HG03139 (cell line): ENCODE measurements around the gene INSYN2B.

Experiments used
- ATAC-seq: cut with Tn5 transposase; IDR thresholded peaks from one replicate; pipeline ENCODE4 v1.9.1; 2021; ENCODE audit not compliant: unreplicated experiment

The INSYN2B gene

GRCh38 chr5:169980418-169981053 lies at the start of gene INSYN2B:
INSYN2B (minus strand) TSS chr5:169980495; CDS start chr5:169883898, 96,597 bp downstream.
- no peak for ATAC-seq

DNA sequence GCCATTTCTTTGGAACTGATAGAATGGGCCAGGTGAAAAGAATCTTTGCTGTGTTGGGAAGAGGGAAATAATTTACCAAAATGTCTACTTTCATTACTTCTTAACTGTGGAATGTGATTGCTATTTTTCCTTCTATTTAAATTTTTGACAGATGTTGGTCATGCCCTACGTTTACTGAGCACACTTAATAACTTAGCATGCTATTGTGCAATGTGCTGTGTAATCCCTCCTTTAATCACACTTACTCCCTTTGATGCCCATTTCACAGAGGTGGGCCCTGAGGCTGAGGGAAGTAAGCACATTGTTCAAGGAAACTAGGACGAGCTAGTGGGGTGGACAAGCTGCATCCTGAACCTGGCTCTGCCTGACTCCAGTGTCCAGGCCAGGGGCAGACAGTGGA lies 47.8 kb upstream of the INSYN2B start:
- no peak for ATAC-seq

GRCh38 chr5:170025853-170026252 lies 45.6 kb upstream of the INSYN2B start:
- ATAC-seq: no peak

DNA sequence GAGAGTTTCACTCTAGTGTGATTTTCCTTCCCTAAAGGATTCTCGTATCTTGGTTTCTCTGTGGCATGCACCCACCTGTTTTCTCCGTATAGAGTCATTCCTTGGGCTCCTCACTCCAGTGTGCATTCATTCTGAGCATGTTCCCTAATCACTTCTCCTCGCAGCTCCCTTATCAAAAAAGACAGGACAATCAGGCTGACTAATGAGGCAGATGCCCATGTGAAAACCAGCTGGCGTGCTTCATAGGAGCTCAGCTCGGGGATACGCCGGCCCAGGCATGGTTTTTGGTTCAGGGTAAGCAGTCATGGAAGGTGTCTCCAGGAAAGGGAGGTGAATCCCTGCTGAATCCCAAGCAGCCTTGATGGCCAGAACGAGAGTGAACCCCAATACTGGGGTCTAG lies 41.2 kb upstream of the INSYN2B start:
- no peak for ATAC-seq

DNA sequence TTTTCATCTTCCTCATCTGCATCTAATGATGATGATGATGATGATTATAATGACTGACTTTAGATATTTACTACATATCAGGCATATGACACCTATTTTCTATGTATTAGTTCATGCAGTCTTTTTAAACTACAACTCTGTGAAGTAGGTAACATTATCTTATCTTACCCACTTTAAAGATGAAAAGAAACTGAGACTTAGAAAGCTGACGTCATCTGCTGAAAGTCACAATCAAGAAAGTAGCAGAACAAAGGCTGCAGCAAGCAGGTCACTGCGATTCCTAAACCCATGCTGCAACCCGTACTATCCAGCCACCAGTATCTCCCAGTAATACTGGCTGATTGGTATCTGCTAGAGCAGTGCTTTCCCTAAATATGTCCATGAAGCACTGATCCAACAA lies 40.1 kb upstream of the INSYN2B start:
- no peak for ATAC-seq

DNA sequence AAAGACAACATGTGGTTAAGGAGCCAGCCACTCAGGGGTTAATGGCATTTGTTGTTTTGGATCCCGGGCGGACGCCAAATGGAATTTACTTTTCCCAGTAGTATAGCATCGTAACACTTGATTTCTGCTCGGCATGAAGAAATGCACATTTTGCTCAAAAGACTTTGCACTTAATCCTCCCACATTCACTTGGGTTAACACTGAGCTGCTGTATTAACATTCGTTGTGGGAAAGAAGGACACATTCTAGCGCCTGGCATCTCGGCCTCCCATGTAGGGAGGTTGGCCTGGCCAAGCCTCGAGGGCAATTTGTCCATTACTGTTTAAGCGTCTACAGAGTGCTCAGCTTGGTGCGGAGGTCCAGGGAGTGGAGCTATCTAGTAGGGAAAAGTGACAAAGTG lies 32.3 kb upstream of the INSYN2B start:
- no peak for ATAC-seq

- ATAC-seq: no peak
These were observed 31.5 kb upstream of the INSYN2B start for GRCh38 chr5:170011751-170012150.

- no peak for ATAC-seq
These were observed 30.3 kb upstream of the INSYN2B start for GRCh38 chr5:170010595-170010994.

GRCh38 chr5:170008376-170008775 lies 28.1 kb upstream of the INSYN2B start:
- no peak for ATAC-seq

GRCh38 chr5:170006021-170006420 lies 25.7 kb upstream of the INSYN2B start:
- ATAC-seq: no peak

- no peak for ATAC-seq
These were observed 19.9 kb upstream of the INSYN2B start for GRCh38 chr5:170000155-170000554.

GRCh38 chr5:169999621-170000020 lies 19.3 kb upstream of the INSYN2B start:
- no peak for ATAC-seq

GRCh38 chr5:169997798-169998197 lies 17.5 kb upstream of the INSYN2B start:
- ATAC-seq: no peak

- no peak for ATAC-seq
These were observed 13.1 kb upstream of the INSYN2B start for GRCh38 chr5:169993485-169993790.

DNA sequence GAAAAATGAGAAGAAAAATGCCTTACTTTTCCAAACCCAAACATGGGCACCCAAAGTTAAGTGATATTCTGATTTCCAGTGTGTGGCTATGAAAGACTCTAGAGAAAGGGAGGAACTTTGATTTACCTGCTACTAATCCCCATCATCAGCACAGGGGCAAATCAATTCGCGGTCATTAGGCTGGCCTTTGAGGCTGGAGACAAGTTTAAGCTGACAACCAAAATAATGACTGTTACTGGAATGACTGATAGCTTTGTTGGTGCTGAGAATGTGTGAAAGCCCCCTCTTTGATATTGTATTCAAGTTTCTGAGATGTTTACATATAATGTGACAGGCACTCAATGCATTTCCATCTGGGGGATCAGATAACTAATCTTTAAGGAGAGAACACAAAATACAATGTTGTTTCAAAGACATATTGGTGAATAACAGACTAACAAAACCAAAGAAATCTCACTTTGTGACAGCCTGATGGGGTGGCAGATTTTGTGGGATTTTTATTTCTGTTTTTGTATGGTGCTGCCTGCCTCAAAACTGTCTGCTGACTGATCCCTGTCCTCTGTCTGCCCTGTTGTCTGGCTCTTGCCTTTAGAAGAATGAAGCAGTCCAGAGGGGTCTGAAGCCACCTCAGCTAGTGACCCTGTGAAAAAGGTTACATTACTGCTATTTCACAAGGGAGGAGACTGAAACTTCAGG lies 12.6 kb upstream of the INSYN2B start:
- no peak for ATAC-seq

GRCh38 chr5:169991115-169991869 lies 11.0 kb upstream of the INSYN2B start:
- no peak for ATAC-seq

DNA sequence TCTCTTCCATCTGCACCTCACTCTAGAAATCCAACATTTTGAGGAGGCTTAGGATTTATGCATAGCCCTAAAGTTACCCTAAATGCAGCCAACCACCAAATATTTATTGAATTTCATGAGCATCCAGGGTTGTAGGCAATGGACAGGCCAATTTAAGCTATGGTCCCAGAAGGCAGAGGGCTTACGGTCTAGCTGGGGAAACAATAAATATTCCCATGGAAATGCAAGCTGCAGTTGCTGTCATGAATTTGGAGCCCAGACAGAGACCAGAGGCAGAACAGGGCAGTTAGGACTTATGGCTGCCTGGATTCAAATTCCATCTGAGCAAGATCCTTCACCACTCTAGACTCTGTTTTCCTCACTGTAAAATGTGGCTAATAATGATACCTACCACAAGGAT lies 9.1 kb upstream of the INSYN2B start:
- ATAC-seq: no peak

GRCh38 chr5:169988947-169989346 lies 8.7 kb upstream of the INSYN2B start:
- ATAC-seq: no peak

DNA sequence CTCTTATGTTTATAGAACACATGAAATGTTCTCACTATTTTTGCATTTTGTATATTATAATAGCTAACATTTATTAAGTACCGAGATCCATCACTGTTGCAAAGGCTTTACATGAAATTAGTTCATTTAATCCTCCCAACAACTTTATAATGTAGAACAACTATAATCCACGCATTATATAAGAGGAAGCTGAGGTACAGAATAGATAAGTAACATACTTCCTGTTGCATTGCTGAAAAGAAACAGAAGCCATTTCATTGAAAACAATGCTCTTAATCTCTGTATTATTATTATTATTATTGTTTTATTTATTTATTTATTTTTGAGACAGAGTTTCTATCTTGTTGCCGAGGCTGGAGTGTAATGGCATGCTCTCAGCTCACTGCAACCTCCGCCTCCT lies 7.9 kb upstream of the INSYN2B start:
- no peak for ATAC-seq

DNA sequence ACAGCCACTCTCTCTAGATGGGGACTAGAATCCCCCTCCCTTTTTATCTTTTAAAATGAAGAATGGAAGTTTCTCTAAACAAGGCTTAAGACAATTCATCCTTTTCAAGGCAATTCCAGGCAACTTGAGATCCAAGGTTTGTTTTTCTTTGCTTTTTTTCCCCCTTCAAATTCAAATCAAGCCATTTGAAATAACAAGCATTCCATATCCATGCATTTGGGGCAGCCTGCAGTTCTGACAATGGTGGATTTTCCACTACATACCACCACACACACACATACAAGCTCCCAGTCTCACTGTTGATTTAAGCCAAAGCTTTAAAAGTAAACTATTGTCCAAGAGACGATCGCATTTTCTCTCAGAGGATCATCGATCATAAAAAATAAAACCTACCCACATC lies 424 bp downstream of the INSYN2B start:
- no peak for ATAC-seq

GRCh38 chr5:169978714-169979113 lies 1.6 kb downstream of the INSYN2B start:
- ATAC-seq: no peak

DNA sequence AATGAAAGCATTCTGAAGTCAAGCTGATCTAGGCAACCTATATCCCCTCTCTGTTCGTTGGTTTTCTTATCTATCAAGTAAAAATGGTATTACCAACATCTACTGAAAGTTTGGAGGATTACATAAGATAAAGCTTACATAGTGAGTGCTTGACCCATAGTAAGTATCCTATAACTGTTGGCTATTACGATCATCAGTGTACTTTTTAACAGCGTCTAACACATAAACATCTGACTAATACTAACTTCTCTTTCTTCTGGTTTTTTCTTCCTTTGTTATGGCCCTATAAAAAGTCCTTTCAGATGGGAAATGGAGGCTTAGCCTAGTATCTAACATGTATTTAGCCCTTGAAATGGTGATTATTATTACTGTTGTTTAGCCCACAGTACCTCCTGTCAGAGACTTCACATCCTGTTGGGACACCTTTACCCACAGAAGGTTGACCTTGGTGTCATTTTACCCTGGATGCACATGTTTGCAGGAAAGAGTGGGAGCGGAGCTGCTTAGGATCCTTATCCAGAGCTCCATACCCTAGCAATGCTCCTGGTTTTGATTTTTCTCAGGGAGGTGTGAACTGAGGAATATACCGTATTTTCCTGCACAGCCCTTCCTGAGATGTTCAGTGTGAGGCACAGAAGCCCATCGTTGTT lies 6.0 kb downstream of the INSYN2B start:
- ATAC-seq: no peak
